Breast epithelium (tissue), 4 donors: ENCODE data around the gene GPHA2. TPM values are rescaled to one million over a fixed set of nuclear protein-coding genes. Genes with fewer than 3 reads are reported as not detected.

Experiments used
- DNase-seq, 2 donors: peaks; one replicate each; pipeline ENCODE4 v3.0.0-alpha.2; 2019; ENCODE audit warnings: low spot score in 2 of 2
- H3K27ac ChIP-seq, 2 donors: fragments of 200-600 bp; sonication (generic) in 1 of 2; one replicate each; pipeline ENCODE4 v1.5.1; 2016 to 2019; ENCODE audit warnings: mild to moderate bottlenecking in 1 of 2
- H3K27me3 ChIP-seq, 2 donors: fragments of 200-600 bp; sonication (generic) in 1 of 2; one replicate each; pipeline versions ENCODE4 v1.5.1 to v1.6.0; 2017 to 2019; ENCODE audit warnings: control low read depth in 1 of 2, mild to moderate bottlenecking in 1 of 2
- H3K36me3 ChIP-seq: fragments of 200-600 bp; one replicate; pipeline ENCODE4 v1.5.1; 2019
- H3K4me1 ChIP-seq, 2 donors: fragments of 200-600 bp; sonication (generic); one replicate each; pipeline ENCODE4 v1.5.1; 2016 to 2019; ENCODE audit warnings: control low read depth in 1 of 2
- H3K4me3 ChIP-seq, 3 donors: fragments of 200-600 bp; sonication (generic); 1 replicate in 2 of 3; 2 replicates in 1 of 3; pipeline ENCODE4 v1.5.1; 2016 to 2019; ENCODE audit warnings: mild to moderate bottlenecking in 3 of 3, moderate library complexity in 2 of 3
- H3K9me3 ChIP-seq, 2 donors: fragments of 200-600 bp; sonication (generic) in 1 of 2; one replicate each; pipeline ENCODE4 v1.5.1; 2016 to 2019; ENCODE audit warnings: control low read depth in 1 of 2
- POLR2A ChIP-seq: fragments of 450-650 bp; IDR thresholded peaks from one replicate; pipeline ENCODE4 v1.6.1; 2016; ENCODE audit warnings: antibody characterized with exemption, mild to moderate bottlenecking, moderate library complexity
- POLR2AphosphoS5 ChIP-seq, 3 donors: sonication (generic); formaldehyde crosslinking; IDR thresholded peaks; one replicate each; pipeline ENCODE4 v1.6.1; 2017; ENCODE audit warnings: antibody characterized with exemption in 3 of 3
- intact Hi-C: fragments of 100-400 bp; cut with DNase I; formaldehyde crosslinking; loops from one replicate; pipeline ENCODE4 v1.15.1; 2023; ENCODE audit warnings: low total_unique reads
- total RNA-seq, 3 donors: library from RNA; depleted of rRNA; stranded (reverse); fragments of >200 nt; gene quantifications; one replicate each; pipeline ENCODE4 v1.1.0, GENCODE V29; 2016
- TF ChIP-seq, protein P1 (sequence below), 3 donors: fragments of 450-650 bp; IDR thresholded peaks; one replicate each; pipeline ENCODE4 v1.5.1; 2016 to 2017; ENCODE audit warnings: antibody characterized with exemption in 3 of 3, mild to moderate bottlenecking in 3 of 3, moderate library complexity in 3 of 3

GPHA2 gene
- total RNA-seq, 3 donors from 2014 or later, result not detected

DNA sequence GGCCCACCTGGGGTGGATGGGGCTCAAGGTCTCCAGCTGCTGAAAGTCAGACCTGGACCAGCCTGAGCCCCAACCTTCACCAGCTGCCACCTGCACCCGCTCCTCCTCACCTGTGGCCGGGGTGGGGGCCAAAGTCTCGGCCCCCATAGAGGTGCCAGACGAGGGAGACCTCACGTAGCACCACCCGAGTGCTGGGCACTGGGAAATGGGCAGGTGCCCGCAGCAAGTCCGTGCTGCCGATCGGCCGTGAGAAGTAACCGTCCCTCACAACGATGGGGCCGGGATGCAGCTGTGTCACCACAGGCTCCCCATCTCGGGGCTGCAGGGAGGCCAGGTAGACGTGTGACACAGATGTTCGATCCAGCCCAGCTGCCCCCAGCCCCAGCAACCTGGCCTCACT is 34.9 kb downstream of the GPHA2 start:
- intact Hi-C loops, result no loop called here
- no peaks in the 10 kb centered on the region for H3K9me3 ChIP-seq
- H3K27me3 ChIP-seq, result no peaks in the 10 kb centered on the region
- H3K4me1 ChIP-seq, result no peaks in the 10 kb centered on the region
- DNase-seq, result no peak
- H3K4me3 ChIP-seq, result no peak overlapping the region
- H3K27ac ChIP-seq, result peak overlapping the region in 1 of 2 donors; percentile 60
- no peak for TF ChIP-seq POLR2A
- no peak for TF ChIP-seq POLR2AphosphoS5 (IDR thresholded peaks at IDR 0.05)
- TF ChIP-seq, protein P1, sequence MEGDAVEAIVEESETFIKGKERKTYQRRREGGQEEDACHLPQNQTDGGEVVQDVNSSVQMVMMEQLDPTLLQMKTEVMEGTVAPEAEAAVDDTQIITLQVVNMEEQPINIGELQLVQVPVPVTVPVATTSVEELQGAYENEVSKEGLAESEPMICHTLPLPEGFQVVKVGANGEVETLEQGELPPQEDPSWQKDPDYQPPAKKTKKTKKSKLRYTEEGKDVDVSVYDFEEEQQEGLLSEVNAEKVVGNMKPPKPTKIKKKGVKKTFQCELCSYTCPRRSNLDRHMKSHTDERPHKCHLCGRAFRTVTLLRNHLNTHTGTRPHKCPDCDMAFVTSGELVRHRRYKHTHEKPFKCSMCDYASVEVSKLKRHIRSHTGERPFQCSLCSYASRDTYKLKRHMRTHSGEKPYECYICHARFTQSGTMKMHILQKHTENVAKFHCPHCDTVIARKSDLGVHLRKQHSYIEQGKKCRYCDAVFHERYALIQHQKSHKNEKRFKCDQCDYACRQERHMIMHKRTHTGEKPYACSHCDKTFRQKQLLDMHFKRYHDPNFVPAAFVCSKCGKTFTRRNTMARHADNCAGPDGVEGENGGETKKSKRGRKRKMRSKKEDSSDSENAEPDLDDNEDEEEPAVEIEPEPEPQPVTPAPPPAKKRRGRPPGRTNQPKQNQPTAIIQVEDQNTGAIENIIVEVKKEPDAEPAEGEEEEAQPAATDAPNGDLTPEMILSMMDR (IDR thresholded peaks at IDR 0.05), result no peak
- peaks cover 10% of the 10 kb centered on the region for H3K36me3 ChIP-seq

DNA sequence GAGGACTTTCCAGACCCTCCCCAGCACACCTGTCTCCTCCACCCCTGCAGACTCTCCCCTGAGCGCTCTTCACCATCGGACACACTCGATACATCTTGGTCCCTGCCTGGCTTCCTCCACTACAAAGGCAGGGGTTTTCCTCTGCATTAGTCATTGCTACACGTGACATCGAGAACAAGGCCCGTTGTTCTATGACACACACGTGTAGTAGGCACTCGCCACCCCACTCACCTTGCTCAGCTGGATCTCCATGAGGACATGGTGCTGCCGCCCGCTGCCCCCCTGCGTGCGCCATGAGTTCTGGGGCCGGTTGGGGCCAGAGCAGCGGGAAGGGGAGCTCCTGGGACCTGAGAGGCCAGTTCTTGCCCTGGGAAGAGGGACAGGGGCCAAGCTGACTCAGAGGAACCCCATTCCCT is 35.4 kb downstream of the GPHA2 start:
- Histone ChIP-seq H3K4me3 (no peak overlapping the region), H3K36me3 (peaks cover 10% of the 10 kb centered on the region), H3K9me3 (no peaks in the 10 kb centered on the region), H3K4me1 (no peaks in the 10 kb centered on the region), H3K27ac (peak overlapping the region in 1 of 2 donors; percentile 60), H3K27me3 (no peaks in the 10 kb centered on the region)
- TF ChIP-seq, protein P1 (IDR thresholded peaks at IDR 0.05), result no peak
- TF ChIP-seq POLR2AphosphoS5 (IDR thresholded peaks at IDR 0.05), result peak in 1 of 3 donors; percentile 31
- TF ChIP-seq POLR2A, result no peak
- intact Hi-C loops, result no loop called here
- DNase-seq, result peak in 1 of 2 donors; percentile 68

DNA sequence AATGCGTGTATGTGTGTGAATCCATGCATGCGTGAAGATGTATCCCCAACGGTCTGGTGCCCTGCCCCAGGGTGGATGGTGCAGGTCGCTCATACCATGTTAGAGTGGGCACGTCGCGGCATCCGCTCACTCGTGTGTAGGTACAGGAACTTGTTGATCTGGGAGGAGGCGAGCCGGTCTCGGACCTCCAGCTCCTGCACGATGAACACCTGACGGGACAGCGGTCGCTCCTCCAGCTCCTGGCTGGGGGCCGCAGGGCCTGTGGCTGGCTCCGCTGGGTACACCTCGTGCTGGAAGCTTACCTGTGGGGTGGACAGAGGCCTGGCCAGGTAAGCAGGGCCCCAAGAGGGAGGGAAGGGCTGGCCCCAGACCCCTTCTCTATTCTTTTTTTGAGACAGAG is 37.2 kb downstream of the GPHA2 start:
- DNase-seq, result no peak
- intact Hi-C loops, result loop anchor here (5.0 kb wide), 1 partner anchor 51 kb away; no protein-coding TSS in a partner anchor
- peaks cover 7% of the 10 kb centered on the region for H3K36me3 ChIP-seq
- H3K27ac ChIP-seq, result no peak overlapping the region
- TF ChIP-seq POLR2AphosphoS5 (IDR thresholded peaks at IDR 0.05), result no peak
- no peak for TF ChIP-seq POLR2A
- TF ChIP-seq, protein P1 (IDR thresholded peaks at IDR 0.05), result no peak
- H3K4me3 ChIP-seq, result no peak overlapping the region
- H3K4me1 ChIP-seq, result no peaks in the 10 kb centered on the region
- no peaks in the 10 kb centered on the region for H3K27me3 ChIP-seq
- no peaks in the 10 kb centered on the region for H3K9me3 ChIP-seq

DNA sequence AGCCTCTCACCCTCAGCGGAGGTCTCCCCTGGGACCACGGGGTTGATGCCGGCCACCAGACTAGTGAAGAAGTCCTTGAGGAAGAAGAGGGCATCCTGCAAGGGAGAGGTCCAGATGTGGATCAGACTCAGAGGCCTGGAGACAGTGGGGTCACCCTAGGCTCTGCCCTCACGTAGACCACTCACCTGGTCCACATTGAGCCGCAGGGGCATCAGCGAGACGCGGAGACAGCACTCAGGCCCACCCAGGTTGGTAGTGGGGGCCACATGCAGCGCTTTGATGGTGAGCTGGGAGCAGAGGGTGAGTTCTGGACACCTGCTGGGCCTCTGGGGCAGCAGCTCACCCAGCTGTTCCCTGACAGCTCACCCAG is 37.6 kb downstream of the GPHA2 start:
- intact Hi-C loops, result loop anchor here (5.0 kb wide), 1 partner anchor 51 kb away; no protein-coding TSS in a partner anchor
- Histone ChIP-seq H3K4me3 (no peak overlapping the region), H3K36me3 (peaks cover 3% of the 10 kb centered on the region), H3K27me3 (no peaks in the 10 kb centered on the region), H3K4me1 (no peaks in the 10 kb centered on the region), H3K27ac (no peak overlapping the region), H3K9me3 (no peaks in the 10 kb centered on the region)
- TF ChIP-seq POLR2AphosphoS5 (IDR thresholded peaks at IDR 0.05) (no peak), POLR2A (no peak)
- TF ChIP-seq, protein P1 (IDR thresholded peaks at IDR 0.05), result no peak
- no peak for DNase-seq

DNA sequence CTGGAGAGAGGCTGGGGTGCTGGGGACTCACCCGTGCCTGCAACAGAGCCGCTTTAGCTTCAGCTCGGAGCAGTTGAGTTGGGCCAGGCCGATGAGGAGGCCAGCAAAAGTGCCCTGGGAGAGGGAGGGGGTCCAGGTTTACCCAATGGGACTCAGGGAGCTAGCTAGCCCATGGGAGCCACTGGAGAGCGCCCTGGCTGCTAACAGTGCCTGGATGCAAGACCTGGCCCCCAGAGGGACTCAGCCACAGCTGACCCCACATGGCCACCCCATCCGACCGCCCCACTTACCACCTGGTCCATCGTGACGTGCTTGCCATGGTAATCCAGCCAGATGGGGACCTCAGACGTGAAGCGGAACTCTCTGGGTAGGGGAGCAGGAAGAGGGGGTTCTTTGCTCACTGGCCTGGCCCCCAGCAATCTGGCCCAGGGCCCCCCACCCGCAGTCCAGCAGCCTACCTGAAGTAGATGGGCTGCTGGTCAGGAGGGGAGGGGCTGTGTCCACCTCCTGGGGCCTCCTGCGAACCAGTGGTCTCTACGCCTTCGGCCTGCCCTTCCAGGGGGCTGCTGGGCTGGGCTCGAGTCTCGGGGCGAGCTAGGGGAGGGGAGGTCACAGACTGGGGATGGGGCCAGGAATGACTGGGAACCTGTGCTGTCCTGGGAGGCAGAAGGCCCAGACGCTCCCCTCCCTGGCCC is 38.2 kb downstream of the GPHA2 start:
- intact Hi-C loops, result loop anchor here (5.0 kb wide), 1 partner anchor 50 kb away; no protein-coding TSS in a partner anchor
- Histone ChIP-seq H3K36me3 (no peaks in the 10 kb centered on the region), H3K4me1 (no peaks in the 10 kb centered on the region), H3K9me3 (no peaks in the 10 kb centered on the region), H3K27me3 (no peaks in the 10 kb centered on the region), H3K27ac (no peak overlapping the region), H3K4me3 (no peak overlapping the region)
- DNase-seq, result no peak
- TF ChIP-seq, protein P1 (IDR thresholded peaks at IDR 0.05), result no peak
- TF ChIP-seq POLR2AphosphoS5 (IDR thresholded peaks at IDR 0.05) (no peak), POLR2A (no peak)
